HepG2 (cell line): Measurements from ENCODE around the gene PPP1R13B. TPM values are rescaled to one million over a fixed set of nuclear protein-coding genes. Genes with fewer than 3 reads are reported as not detected.

ENCODE experiments used
- BHLHE40 ChIP-seq: IDR thresholded peaks from 2 replicates; pipeline ENCODE4 v1.6.1; 2011; ENCODE audit warnings: low read length, improper control_type of control experiment
- CC2D1A ChIP-seq: sonication (generic); formaldehyde crosslinking; IDR thresholded peaks from 2 replicates; pipeline ENCODE4 v1.8.1; 2023; ENCODE audit warnings: mild to moderate bottlenecking, missing genetic modification reagents
- FOSL1 ChIP-seq: sonication (generic); formaldehyde crosslinking; IDR thresholded peaks from 2 replicates; pipeline ENCODE4 v1.9.0; 2021; ENCODE audit warnings: missing genetic modification reagents, borderline replicate concordance
- GPN1 ChIP-seq: sonication (generic); formaldehyde crosslinking; IDR thresholded peaks from 2 replicates; pipeline ENCODE4 v1.5.1; 2020; ENCODE audit warnings: missing genetic modification reagents, borderline replicate concordance
- HNRNPLL ChIP-seq: fragments of 200-400 bp; formaldehyde crosslinking; IDR thresholded peaks from 2 replicates; pipeline ENCODE4 v1.6.1; 2017; ENCODE audit warnings: mild to moderate bottlenecking, low read depth, low read length; ENCODE audit not compliant: poor library complexity, severe bottlenecking
- KAT2B ChIP-seq: fragments of 150-350 bp; IDR thresholded peaks from 2 replicates; pipeline ENCODE4 v1.6.1; 2014; ENCODE audit warnings: low read depth, low read length, borderline replicate concordance
- NR2F6 ChIP-seq, 2 experiments: IDR thresholded peaks; 2 replicates each; pipeline ENCODE4 v1.6.1; 2016; ENCODE audit warnings: antibody characterized with exemption in 1 of 2, mild to moderate bottlenecking in 1 of 2
- SKI ChIP-seq: fragments of 450-650 bp; IDR thresholded peaks from one replicate; pipeline ENCODE4 v1.6.1; 2018; ENCODE audit warnings: mild to moderate bottlenecking; ENCODE audit not compliant: partially characterized antibody
- ZBTB7A ChIP-seq: sonication (generic); formaldehyde crosslinking; IDR thresholded peaks from 2 replicates; pipeline ENCODE4 v1.8.0; 2022; ENCODE audit warnings: mild to moderate bottlenecking, missing genetic modification reagents
- ZBTB7B ChIP-seq: sonication (generic); formaldehyde crosslinking; IDR thresholded peaks from 2 replicates; pipeline ENCODE4 v1.4.0; 2020; ENCODE audit warnings: missing genetic modification reagents
- ZNF121 ChIP-seq: sonication (generic); formaldehyde crosslinking; IDR thresholded peaks from 2 replicates; pipeline ENCODE4 v1.5.0; 2020; ENCODE audit warnings: mild to moderate bottlenecking, missing genetic modification reagents
- ZNF264 ChIP-seq: sonication (generic); formaldehyde crosslinking; IDR thresholded peaks from 2 replicates; pipeline ENCODE4 v1.4.0; 2020; ENCODE audit warnings: missing genetic modification reagents
- ZNF274 ChIP-seq: sonication (generic); formaldehyde crosslinking; IDR thresholded peaks from 2 replicates; pipeline ENCODE4 v1.5.1; 2020; ENCODE audit warnings: mild to moderate bottlenecking, missing genetic modification reagents
- ZNF326 ChIP-seq: sonication (generic); formaldehyde crosslinking; IDR thresholded peaks from 2 replicates; pipeline ENCODE4 v1.4.0; 2020; ENCODE audit warnings: missing genetic modification reagents, borderline replicate concordance
- ZNF564 ChIP-seq: sonication (generic); formaldehyde crosslinking; IDR thresholded peaks from 2 replicates; pipeline ENCODE4 v1.8.1; 2023; ENCODE audit warnings: mild to moderate bottlenecking, missing genetic modification reagents
- ZNF569 ChIP-seq: sonication (generic); formaldehyde crosslinking; IDR thresholded peaks from 2 replicates; pipeline ENCODE4 v1.5.0; 2020; ENCODE audit warnings: mild to moderate bottlenecking, missing genetic modification reagents, moderate library complexity, borderline replicate concordance
- ZNF674 ChIP-seq: sonication (generic); formaldehyde crosslinking; IDR thresholded peaks from 2 replicates; pipeline ENCODE4 v1.5.0; 2020; ENCODE audit warnings: low read depth, mild to moderate bottlenecking, missing genetic modification reagents
- polyA plus RNA-seq, 8 experiments: library from polyadenylated mRNA; depleted of rRNA in 3 of 8; stranded (reverse) in 7 of 8; unstranded in 1 of 8; fragments of >200 nt; fragmentation: Illumina TruSeq in 4 of 8; extraction: Trizol in 4 of 8; gene quantifications; 2 replicates each; pipeline versions ENCODE4 v1.2.1 to v1.2.3, GENCODE V29; 2011 to 2016; ENCODE audit warnings: low read depth in 4 of 8, missing spikeins in 1 of 8, mixed read lengths in 1 of 8; ENCODE audit not compliant: insufficient read depth in 1 of 8
- total RNA-seq, 5 experiments: library from RNA; depleted of rRNA; stranded (reverse); fragments of >200 nt; fragmentation: Illumina TruSeq; extraction: Trizol; gene quantifications; 2 replicates each; pipeline ENCODE4 v1.2.3, GENCODE V29; 2016; ENCODE audit warnings: low read depth in 1 of 5
- TF ChIP-seq, protein P1 (sequence below): sonication (generic); formaldehyde crosslinking; IDR thresholded peaks from 2 replicates; pipeline ENCODE4 v1.4.0; 2020; ENCODE audit warnings: missing genetic modification reagents
- TF ChIP-seq, protein P2 (sequence below): sonication (generic); formaldehyde crosslinking; IDR thresholded peaks from 2 replicates; pipeline ENCODE4 v1.8.0; 2022; ENCODE audit warnings: missing genetic modification reagents, mild to moderate bottlenecking, borderline replicate concordance
- TF ChIP-seq, protein P3 (sequence below): sonication (generic); formaldehyde crosslinking; IDR thresholded peaks from 2 replicates; pipeline ENCODE4 v1.5.1; 2020; ENCODE audit warnings: missing genetic modification reagents, mild to moderate bottlenecking, borderline replicate concordance

The PPP1R13B gene
- total and polyA plus RNA-seq, 2 of the 13 experiments (the other 11 are each of a cell fraction or from before 2014, with no cell fraction given), result 4.6 to 9.4 TPM

DNA sequence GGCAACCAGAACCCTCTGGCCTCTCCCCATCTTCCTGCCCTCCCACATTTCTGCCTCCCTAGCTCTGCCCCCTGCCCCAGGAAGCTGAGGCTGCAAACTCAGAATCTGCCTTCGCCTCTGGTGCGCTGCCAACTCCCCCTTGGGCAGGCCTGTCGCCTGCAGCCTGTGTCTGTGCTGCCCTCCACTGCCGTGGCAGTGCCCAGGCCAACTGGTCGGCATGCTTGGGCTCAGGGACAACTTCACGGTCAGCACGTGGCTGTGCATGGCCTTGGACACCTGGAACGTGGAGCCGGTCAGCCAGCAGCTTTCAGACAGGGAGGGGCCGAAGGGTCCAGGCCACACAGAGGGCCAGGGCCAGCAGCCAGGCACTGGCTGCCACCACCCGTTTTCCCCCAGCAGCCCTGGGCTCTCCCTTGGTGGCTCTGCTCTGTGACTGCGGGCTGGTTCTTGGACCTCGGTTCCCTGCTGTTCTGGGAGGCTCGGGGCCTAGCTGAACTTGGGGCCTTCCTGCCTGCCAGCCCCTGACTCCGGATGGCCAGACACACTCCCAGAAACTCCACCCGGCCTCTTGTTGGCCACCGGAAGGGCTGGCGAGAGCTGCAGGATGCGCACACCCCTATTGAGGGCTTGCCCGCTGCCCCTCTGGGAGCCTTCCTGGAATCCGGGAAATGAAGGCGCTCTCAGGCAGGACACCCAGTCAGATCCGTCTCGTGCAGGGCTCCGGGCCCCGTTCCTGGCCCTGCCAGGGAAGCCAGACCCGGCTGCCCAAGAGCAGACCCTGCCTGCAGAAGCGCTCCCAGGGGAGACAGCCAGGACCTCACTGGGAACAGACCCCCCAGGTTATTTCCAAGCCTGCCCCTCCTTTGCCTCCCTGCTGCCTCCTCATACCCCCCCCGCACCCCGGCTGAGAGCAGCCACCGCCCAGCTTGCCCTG, 34.2 kb upstream of the PPP1R13B start (continued):
- TF ChIP-seq, protein P1, sequence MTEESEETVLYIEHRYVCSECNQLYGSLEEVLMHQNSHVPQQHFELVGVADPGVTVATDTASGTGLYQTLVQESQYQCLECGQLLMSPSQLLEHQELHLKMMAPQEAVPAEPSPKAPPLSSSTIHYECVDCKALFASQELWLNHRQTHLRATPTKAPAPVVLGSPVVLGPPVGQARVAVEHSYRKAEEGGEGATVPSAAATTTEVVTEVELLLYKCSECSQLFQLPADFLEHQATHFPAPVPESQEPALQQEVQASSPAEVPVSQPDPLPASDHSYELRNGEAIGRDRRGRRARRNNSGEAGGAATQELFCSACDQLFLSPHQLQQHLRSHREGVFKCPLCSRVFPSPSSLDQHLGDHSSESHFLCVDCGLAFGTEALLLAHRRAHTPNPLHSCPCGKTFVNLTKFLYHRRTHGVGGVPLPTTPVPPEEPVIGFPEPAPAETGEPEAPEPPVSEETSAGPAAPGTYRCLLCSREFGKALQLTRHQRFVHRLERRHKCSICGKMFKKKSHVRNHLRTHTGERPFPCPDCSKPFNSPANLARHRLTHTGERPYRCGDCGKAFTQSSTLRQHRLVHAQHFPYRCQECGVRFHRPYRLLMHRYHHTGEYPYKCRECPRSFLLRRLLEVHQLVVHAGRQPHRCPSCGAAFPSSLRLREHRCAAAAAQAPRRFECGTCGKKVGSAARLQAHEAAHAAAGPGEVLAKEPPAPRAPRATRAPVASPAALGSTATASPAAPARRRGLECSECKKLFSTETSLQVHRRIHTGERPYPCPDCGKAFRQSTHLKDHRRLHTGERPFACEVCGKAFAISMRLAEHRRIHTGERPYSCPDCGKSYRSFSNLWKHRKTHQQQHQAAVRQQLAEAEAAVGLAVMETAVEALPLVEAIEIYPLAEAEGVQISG (CRISPR knock-in tag), result peak; percentile 88
- TF ChIP-seq ZNF264 (peak; percentile 85; the same call in 1 of the 2 replicates), GPN1 (CRISPR knock-in tag) (no peak), FOSL1 (no peak), ZNF274 (CRISPR knock-in tag) (peak; percentile 96), ZBTB7B (peak; percentile 89), ZNF564 (peak; percentile 96), ZNF326 (CRISPR knock-in tag) (no peak), ZNF121 (CRISPR knock-in tag) (peak; percentile 80), KAT2B (no peak), HNRNPLL (peak; percentile 15), ZNF674 (CRISPR knock-in tag) (no peak), SKI (peak; percentile 94), CC2D1A (CRISPR knock-in tag) (no peak), ZBTB7A (CRISPR knock-in tag) (peak; percentile 98), NR2F6 (IDR thresholded peaks at IDR 0.05) (peak; percentile 39; the same call in 1 of the 2 replicates), NR2F6 (CRISPR knock-in tag; IDR thresholded peaks at IDR 0.05) (peak; percentile 88), ZNF569 (CRISPR knock-in tag) (peak; percentile 7; the same call in 1 of the 2 replicates), BHLHE40 (peak; percentile 87)
- TF ChIP-seq, protein P2, sequence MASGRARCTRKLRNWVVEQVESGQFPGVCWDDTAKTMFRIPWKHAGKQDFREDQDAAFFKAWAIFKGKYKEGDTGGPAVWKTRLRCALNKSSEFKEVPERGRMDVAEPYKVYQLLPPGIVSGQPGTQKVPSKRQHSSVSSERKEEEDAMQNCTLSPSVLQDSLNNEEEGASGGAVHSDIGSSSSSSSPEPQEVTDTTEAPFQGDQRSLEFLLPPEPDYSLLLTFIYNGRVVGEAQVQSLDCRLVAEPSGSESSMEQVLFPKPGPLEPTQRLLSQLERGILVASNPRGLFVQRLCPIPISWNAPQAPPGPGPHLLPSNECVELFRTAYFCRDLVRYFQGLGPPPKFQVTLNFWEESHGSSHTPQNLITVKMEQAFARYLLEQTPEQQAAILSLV (CRISPR knock-in tag), result peak; percentile 88; the same call in 1 of the 2 replicates
- TF ChIP-seq, protein P3, sequence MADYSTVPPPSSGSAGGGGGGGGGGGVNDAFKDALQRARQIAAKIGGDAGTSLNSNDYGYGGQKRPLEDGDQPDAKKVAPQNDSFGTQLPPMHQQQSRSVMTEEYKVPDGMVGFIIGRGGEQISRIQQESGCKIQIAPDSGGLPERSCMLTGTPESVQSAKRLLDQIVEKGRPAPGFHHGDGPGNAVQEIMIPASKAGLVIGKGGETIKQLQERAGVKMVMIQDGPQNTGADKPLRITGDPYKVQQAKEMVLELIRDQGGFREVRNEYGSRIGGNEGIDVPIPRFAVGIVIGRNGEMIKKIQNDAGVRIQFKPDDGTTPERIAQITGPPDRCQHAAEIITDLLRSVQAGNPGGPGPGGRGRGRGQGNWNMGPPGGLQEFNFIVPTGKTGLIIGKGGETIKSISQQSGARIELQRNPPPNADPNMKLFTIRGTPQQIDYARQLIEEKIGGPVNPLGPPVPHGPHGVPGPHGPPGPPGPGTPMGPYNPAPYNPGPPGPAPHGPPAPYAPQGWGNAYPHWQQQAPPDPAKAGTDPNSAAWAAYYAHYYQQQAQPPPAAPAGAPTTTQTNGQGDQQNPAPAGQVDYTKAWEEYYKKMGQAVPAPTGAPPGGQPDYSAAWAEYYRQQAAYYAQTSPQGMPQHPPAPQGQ (CRISPR knock-in tag), result 0 out of 2 replicates have a peak, but pooled peaks have one; percentile 73
